Right forelimb (tissue), 1 donor: Measurements from ENCODE around the gene CTLA4.

Experiments used
- DNase-seq: peaks from one replicate; pipeline ENCODE4 v3.0.0-alpha.2; 2018

Gene CTLA4

GRCh38 chr2:203893401-203893800, 25.8 kb downstream of the CTLA4 start:
- DNase-seq = peak; percentile 78

GRCh38 chr2:203893840-203894239, 26.3 kb downstream of the CTLA4 start:
- no peak for DNase-seq

GRCh38 chr2:203894262-203894661, 26.7 kb downstream of the CTLA4 start:
- DNase-seq = no peak

GRCh38 chr2:203897544-203897943, 30.0 kb downstream of the CTLA4 start:
- DNase-seq = no peak

- no peak for DNase-seq
Observed at GRCh38 chr2:203898657-203899056, 31.1 kb downstream of the CTLA4 start.

GRCh38 chr2:203900253-203900652, 32.7 kb downstream of the CTLA4 start:
- DNase-seq = no peak

GRCh38 chr2:203904022-203904421, 36.5 kb downstream of the CTLA4 start:
- DNase-seq = no peak

GRCh38 chr2:203905656-203906055, 38.1 kb downstream of the CTLA4 start:
- no peak for DNase-seq

GRCh38 chr2:203908066-203908796, 40.7 kb downstream of the CTLA4 start:
- no peak for DNase-seq

- DNase-seq = no peak
Observed at GRCh38 chr2:203908797-203909185, 41.2 kb downstream of the CTLA4 start.

GRCh38 chr2:203909261-203909967, 41.8 kb downstream of the CTLA4 start:
- DNase-seq = peak; percentile 71

- DNase-seq = no peak
Observed at GRCh38 chr2:203909974-203910373, 42.4 kb downstream of the CTLA4 start.

- DNase-seq = no peak
Observed at GRCh38 chr2:203913947-203914346, 46.4 kb downstream of the CTLA4 start.

- no peak for DNase-seq
Observed at GRCh38 chr2:203914546-203915182, 47.1 kb downstream of the CTLA4 start.

GRCh38 chr2:203915256-203915655, 47.7 kb downstream of the CTLA4 start:
- no peak for DNase-seq

- no peak for DNase-seq
Observed at GRCh38 chr2:203916756-203917155, 49.2 kb downstream of the CTLA4 start.

GRCh38 chr2:203918264-203918663, 50.7 kb downstream of the CTLA4 start:
- DNase-seq = peak; percentile 53

GRCh38 chr2:203918839-203919238, 51.3 kb downstream of the CTLA4 start:
- no peak for DNase-seq
